Mucosa of descending colon (tissue), 3 donors: ENCODE measurements around the gene JDP2. TPM values are rescaled to one million over a fixed set of nuclear protein-coding genes. Genes with fewer than 3 reads are reported as not detected.

Experiments
- ATAC-seq: fragments of 200-7000 bp; cut with Tn5 transposase; one replicate; pipeline ENCODE4 v1.9.1; 2020; ENCODE audit warnings: mild to moderate bottlenecking, moderate library complexity
- DNase-seq, 3 donors: peaks; one replicate each; pipeline ENCODE4 v3.0.0-alpha.2; 2020
- H3K36me3 ChIP-seq: fragments of 200-600 bp; one replicate; pipeline ENCODE4 v1.8.0; 2021; ENCODE audit warnings: low read depth, mild to moderate bottlenecking
- H3K4me1 ChIP-seq: fragments of 200-600 bp; one replicate; pipeline ENCODE4 v1.8.0; 2021; ENCODE audit warnings: low read depth, mild to moderate bottlenecking
- H3K4me3 ChIP-seq: fragments of 200-600 bp; one replicate; pipeline ENCODE4 v1.8.0; 2021; ENCODE audit warnings: mild to moderate bottlenecking
- H3K9me3 ChIP-seq: fragments of 200-600 bp; one replicate; pipeline ENCODE4 v1.8.0; 2021; ENCODE audit warnings: mild to moderate bottlenecking
- intact Hi-C, 2 donors: fragments of 100-400 bp; cut with DNase I in 1 of 2; cut with micrococcal nuclease in 1 of 2; formaldehyde crosslinking; loops; one replicate each; pipeline versions ENCODE4 v1.11.0 to v1.11.1; 2022; cut with DNase I, micrococcal nuclease
- total RNA-seq, 3 donors: library from RNA; stranded (reverse); fragmentation: NEBNext Ultra II Directional in 2 of 3; extraction: Animal tissue kit (Norgen Biotek cat#: 25700) in 2 of 3; gene quantifications; one replicate each; pipeline versions ENCODE4 v1.2.1 to v1.2.4, GENCODE V29; 2021 to 2023
- TF ChIP-seq, protein P1 (sequence below): fragments of 200-600 bp; IDR thresholded peaks from one replicate; pipeline ENCODE4 v1.8.0; 2022; ENCODE audit warnings: antibody characterized with exemption, mild to moderate bottlenecking
- donor health status: DM: no; HTN: no; CAD: no; lungs with moderate emphysema.
- donor health status: DM: no; HTN: no; CAD: no.
- donor health status: DM: no; HTN: yes; CAD: no.

Gene JDP2
- total RNA-seq, 3 donors from 2014 or later, result 17.7 to 48.0 (median 29.0) TPM

DNA sequence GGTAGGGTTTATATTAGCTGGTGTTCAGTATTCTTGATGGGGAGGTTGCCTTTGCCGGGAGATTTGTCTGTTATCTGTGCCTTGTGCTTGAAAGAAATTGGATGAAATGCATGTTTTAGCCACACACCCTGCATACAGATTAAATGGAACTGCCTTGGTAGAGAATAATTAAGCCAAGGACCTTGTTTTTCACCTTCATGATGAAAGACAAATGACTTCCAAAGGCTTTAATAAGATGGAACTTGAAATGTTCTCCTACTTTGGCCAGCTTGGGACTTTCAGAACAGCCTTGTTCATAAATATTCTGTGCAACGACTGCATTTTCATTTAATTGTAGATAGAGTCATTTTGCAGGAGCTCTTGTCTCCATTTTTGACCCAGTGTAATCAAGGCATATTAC, 21.2 kb downstream of the JDP2 start:
- DNase-seq (no peak), ATAC-seq (no peak)
- Histone ChIP-seq H3K4me3 (no peak overlapping the region), H3K9me3 (no peaks in the 10 kb centered on the region), H3K36me3 (no peaks in the 10 kb centered on the region), H3K4me1 (peaks cover 45% of the 10 kb centered on the region)
- intact Hi-C loops, result no loop called here
- TF ChIP-seq, protein P1, sequence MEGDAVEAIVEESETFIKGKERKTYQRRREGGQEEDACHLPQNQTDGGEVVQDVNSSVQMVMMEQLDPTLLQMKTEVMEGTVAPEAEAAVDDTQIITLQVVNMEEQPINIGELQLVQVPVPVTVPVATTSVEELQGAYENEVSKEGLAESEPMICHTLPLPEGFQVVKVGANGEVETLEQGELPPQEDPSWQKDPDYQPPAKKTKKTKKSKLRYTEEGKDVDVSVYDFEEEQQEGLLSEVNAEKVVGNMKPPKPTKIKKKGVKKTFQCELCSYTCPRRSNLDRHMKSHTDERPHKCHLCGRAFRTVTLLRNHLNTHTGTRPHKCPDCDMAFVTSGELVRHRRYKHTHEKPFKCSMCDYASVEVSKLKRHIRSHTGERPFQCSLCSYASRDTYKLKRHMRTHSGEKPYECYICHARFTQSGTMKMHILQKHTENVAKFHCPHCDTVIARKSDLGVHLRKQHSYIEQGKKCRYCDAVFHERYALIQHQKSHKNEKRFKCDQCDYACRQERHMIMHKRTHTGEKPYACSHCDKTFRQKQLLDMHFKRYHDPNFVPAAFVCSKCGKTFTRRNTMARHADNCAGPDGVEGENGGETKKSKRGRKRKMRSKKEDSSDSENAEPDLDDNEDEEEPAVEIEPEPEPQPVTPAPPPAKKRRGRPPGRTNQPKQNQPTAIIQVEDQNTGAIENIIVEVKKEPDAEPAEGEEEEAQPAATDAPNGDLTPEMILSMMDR, result no peak

DNA sequence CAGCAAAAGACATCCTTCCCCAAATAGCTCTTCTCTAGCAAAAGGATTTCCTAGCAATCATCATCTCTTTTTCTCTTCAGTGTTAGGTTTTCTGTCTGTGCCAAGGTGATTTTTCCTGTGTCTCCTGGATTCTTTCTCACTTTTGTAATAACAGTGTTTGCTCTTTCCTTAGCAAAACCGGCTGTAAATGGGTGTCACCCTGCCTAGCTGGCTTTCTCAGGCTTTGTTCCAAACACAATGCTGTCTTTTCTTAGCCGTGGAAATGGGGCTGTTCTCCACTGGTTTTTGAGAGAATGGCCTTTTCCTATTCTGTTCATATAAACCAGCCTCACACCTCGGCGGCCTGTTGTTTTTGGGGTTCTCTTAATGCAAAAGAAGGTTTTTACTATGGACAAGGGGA, 21.9 kb downstream of the JDP2 start:
- DNase-seq (peak in 1 of 3 donors; percentile 55), ATAC-seq (peak; percentile 57)
- Histone ChIP-seq H3K4me3 (no peak overlapping the region), H3K9me3 (no peaks in the 10 kb centered on the region), H3K4me1 (peaks cover 52% of the 10 kb centered on the region), H3K36me3 (no peaks in the 10 kb centered on the region)
- intact Hi-C loops, result no loop called here
- TF ChIP-seq, protein P1, result no peak

DNA sequence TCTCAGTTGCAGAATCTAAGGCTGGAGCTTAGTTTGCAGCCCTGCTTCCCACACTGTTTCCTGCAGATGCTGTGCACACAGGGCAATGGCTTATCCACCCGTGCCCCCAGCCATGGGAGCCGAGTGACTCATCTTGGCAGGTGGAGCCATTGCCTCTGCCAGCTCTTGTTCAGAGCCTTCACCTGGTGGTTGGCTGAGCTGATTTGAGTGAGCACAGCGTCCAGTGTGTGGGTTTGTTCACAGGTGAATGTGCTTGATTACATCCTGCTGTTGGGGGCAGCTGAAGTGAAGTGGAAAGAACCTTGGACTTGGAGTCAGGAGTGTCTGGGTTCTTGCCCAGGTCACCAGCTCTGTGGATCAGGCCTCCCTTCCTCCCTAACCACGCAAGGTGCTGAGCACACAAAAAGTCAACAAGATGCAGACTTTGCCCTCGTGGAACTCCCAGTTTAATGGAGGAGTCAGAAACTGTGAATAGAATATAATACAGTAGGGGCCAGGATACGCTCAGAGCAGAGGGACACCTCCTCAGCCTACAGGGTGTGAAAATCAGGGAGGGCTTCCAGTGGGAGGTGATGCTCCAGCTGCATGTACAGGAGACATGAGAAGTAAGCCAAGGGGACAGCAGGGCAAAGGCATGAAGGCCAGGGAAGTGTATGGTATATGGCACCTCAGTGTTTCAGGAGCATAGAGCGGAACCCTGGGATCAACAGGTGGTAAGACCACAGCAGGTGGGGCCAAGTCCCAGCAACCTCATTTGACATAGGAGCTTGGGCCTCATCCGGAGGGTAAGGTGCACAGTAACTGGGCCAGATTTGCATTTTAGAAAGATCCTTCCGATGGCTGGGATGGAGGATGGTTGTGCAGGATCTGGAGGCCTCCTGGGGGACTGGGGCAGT, 22.8 kb downstream of the JDP2 start:
- H3K4me1 ChIP-seq, result peaks cover 54% of the 10 kb centered on the region
- TF ChIP-seq, protein P1, result no peak
- intact Hi-C loops, result no loop called here
- no peaks in the 10 kb centered on the region for H3K36me3 ChIP-seq
- no peaks in the 10 kb centered on the region for H3K9me3 ChIP-seq
- H3K4me3 ChIP-seq, result no peak overlapping the region
- ATAC-seq (peak; percentile 88), DNase-seq (peak; percentile 76 to 82 (median 78))

GRCh38 chr14:75452324-75452723, 24.5 kb downstream of the JDP2 start:
- Histone ChIP-seq H3K36me3 (no peaks in the 10 kb centered on the region), H3K9me3 (no peaks in the 10 kb centered on the region), H3K4me3 (no peak overlapping the region), H3K4me1 (peaks cover 53% of the 10 kb centered on the region)
- TF ChIP-seq, protein P1, result no peak
- ATAC-seq (no peak), DNase-seq (no peak)
- intact Hi-C loops, result no loop called here

- intact Hi-C loops, result no loop called here
- no peak overlapping the region for H3K4me3 ChIP-seq
- H3K36me3 ChIP-seq, result no peaks in the 10 kb centered on the region
- no peak for DNase-seq
- TF ChIP-seq, protein P1, result no peak
- no peaks in the 10 kb centered on the region for H3K9me3 ChIP-seq
- no peak for ATAC-seq
- peaks cover 53% of the 10 kb centered on the region for H3K4me1 ChIP-seq
Measured at GRCh38 chr14:75452900-75453816, 25.3 kb downstream of the JDP2 start.
